ENCODE measurements around the gene DYNLT4. TPM values are rescaled to one million over a fixed set of nuclear protein-coding genes. Genes with fewer than 3 reads are reported as not detected.
A peak's percentile ranks its signal among the peaks of the same experiment; 100 is the strongest.
"Not testable (repeated sequence)": the region's sequence is repeated elsewhere in the genome, so short reads cannot be mapped to it uniquely, and the experiment has no call there.

DYNLT4 gene
- polyA plus RNA-seq, 1 donor from 2014 or later, result not detected

DNA sequence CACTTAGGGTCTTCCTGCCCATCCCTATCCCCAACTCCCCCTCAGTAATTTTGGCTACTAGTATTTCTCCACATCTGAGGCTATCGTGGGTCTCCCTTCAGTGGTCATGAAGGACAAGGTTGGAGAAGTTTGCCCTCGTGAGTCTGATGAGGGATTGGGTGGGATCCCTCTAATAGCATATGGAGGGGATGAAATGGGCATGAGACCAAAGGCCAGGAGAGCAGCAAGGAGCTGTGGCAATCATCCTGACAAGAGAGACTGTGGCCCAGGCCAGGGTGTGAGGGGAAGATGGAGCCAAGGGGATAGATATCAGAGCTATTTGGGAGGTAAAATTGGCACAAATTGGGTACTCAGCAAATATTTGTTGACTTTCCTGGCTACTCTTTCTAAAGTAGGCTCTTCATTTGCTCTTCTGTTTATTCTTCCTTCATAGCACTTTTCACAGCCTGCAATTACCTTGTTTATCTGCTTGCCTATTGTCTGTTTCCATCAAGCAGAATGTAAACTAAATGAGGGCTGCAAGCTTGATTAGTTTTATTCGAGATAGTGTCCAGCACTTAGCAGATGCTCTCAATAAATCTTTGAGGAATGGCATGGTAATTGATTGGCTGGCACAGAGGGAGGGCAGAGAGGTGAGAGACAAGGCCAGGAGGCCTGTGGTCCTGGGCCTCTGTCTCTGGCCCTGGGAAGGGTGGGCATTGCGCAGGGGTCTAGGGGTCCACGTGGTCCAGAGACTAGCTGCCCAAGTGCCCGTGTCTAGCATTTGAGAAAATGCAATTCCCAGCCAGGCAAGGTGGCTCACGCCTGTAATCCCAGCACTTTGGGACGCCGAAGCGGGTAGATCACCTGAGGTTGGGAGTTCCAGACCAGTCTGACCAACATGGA is 8.4 kb downstream of the DYNLT4 start:
- Mint-ChIP-seq H3K9me3 (no peaks in the 10 kb centered on the region), H3K36me3 (no peaks in the 10 kb centered on the region), H3K27ac (peak overlapping the region in 2 of 3 donors; percentile 18 to 73), H3K4me3 (peak overlapping the region in 3 of 4 donors; percentile 38 to 76 (median 59)), H3K27me3 (no peaks in the 10 kb centered on the region), H3K4me1 (peaks cover 7 to 17% (median 10%) of the 10 kb centered on the region in 3 donors)

DNA sequence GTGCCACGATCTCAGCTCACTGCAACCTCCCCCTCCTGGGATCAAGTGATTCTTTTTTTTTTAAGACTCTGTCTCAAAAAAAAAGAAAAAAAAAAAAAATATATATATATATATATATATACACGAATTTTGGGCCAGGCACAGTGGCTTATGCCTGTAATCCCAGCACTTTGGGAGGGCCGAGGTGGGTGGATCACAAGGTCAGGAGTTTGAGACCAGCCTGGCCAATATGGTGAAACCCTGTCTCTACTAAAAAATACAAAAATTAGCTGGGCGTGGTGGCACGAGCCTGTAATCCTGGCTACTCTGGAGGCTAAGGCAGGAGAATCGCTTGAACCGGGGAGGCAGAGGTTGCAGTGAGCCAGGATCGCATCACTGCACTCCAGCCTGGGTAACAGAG is 9.3 kb downstream of the DYNLT4 start:
- peak overlapping the region in 1 of 4 donors; percentile 59 for H3K4me3 Mint-ChIP-seq
- peaks cover 7 to 16% (median 13%) of the 10 kb centered on the region in 3 donors for H3K4me1 Mint-ChIP-seq
- H3K27ac Mint-ChIP-seq, H3K36me3 Mint-ChIP-seq, H3K9me3 Mint-ChIP-seq, H3K27me3 Mint-ChIP-seq: not testable (repeated sequence)

DNA sequence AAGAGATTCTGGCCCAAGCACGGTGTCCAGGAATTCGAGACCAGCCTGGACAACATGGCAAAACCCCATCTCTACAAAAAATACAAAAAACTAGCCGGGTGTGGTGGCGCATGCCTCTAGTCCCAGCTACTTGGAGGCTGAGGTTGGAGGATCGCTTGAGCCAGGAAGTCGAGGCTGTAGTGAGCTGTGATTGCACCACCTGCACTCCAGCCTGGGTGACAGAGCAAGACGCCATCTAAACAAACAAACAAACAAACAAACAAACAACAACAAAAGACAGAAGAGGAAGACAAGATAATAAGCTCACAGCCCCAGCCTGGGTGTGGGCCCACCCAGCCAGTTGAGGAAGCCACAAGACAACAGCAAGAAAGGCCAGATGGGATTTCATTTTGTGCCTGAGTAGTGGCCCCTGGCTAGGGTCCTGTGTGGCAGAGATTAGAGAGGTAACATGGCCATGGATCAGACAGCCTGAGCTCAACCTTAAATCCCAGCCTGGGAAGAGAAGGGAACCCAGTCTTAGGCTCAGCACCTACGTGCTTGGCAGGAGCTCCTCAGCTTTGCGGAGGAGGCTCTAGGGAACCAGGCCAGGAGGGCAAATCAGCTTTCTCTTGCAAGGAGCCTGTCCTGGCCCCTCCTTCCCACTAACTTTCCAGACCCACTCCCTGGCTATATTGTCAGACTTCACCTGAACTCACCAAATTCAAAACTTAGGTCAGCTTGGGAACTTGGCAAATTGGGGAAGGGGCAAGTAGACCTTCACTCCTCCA is 14.2 kb downstream of the DYNLT4 start:
- H3K4me3 Mint-ChIP-seq, result no peak overlapping the region
- H3K4me1 Mint-ChIP-seq, result peaks cover 0 to 3% (median 2%) of the 10 kb centered on the region in 3 donors
- H3K27me3 Mint-ChIP-seq, result no peaks in the 10 kb centered on the region
- no peaks in the 10 kb centered on the region for H3K9me3 Mint-ChIP-seq
- no peaks in the 10 kb centered on the region for H3K36me3 Mint-ChIP-seq
- H3K27ac Mint-ChIP-seq, result peak overlapping the region in 2 of 3 donors; percentile 83 to 85

DNA sequence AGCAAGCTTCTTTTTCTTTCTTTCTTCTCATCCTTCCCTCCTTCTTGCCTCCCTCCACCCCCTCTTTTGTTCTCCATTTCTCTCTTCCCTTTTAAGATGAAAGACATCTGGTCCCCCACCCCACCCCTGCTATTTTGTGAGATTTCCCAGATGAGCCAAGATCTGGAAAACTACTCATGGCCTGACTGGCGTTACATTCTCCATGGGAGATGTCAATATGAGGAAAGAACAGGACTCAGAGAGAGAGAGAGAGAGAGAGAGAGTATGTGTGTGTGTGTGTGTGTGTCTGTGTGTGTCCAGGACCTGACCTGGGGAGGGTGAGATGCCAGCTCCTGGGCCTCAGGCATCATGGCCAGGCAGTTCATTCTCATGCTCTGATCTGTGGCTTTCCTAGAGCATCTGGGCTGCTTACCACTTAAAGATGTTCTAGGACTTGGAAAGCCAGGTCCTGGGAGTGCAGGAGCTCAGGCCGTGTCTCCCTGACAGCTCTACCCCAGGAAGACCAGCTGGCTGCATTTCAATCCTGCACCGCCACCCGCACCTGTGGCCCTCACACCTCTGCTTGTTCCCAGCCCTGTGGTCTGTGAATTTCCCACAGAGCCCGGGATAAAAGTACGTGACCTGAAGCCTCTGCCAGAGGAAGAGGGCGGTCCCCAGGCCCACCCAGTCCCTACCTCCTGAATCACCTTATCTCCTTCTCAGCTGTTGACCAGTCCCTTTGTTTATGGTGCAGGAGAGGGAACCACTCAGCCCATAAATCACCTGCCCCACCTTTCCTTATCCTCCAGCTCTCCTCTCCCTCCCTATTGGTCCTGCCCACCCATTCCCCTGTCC is 16.0 kb downstream of the DYNLT4 start:
- Mint-ChIP-seq H3K27me3 (no peaks in the 10 kb centered on the region), H3K9me3 (no peaks in the 10 kb centered on the region), H3K36me3 (no peaks in the 10 kb centered on the region), H3K4me3 (no peak overlapping the region), H3K27ac (peak overlapping the region; percentile 18 to 57 (median 26)), H3K4me1 (peaks cover 5% of the 10 kb centered on the region in 3 donors)

DNA sequence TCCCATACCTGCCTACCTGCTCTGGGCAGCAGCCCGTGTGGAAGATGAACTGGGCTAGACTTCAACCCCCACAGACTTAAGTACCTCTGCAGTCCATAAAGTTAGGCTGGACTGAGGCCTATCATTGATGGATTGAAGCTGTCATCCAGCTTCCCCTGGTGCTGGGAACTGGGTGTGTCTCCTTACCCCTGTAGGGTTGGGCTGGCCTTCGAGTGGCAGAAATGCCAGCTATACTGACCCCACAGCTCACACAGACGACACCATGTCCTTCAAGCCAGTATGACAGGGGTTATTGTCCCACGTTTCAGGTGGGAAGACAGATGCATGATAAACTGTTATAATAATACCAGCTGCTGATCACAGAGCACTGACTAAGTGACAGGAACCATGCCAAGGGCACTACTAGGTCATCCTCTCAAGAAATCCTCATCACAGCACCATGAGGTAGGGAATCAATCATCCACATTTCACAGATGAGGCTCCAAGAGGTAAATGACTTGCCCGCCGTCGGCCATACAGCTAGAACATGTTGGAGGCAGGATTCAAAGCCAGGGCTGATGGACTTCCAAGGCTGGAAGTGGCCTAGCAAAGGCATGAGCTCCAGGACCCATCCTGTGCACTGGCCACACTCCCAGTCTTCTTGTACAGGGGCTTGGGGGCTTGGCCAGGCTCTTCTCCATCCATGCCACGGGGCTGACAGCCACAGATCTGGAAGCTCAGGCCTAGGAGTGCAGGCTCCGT is 18.9 kb downstream of the DYNLT4 start, which contains the start of gene BEST4:
BEST4 (minus strand) TSS at position 51 of the 741 bp plus-strand sequence. CDS start 465 bp downstream, outside the sequence.
- no peaks in the 10 kb centered on the region for H3K36me3 Mint-ChIP-seq
- H3K27me3 Mint-ChIP-seq, result no peaks in the 10 kb centered on the region
- peaks cover 18 to 21% (median 19%) of the 10 kb centered on the region in 3 donors for H3K4me1 Mint-ChIP-seq
- peak within 1 kb of the TSS in 1 of 3 donors; percentile 54 for H3K27ac Mint-ChIP-seq
- H3K4me3 Mint-ChIP-seq, result peak within 1 kb of the TSS in 3 of 4 donors; percentile 30 to 70 (median 46)
- no peaks in the 10 kb centered on the region for H3K9me3 Mint-ChIP-seq

DNA sequence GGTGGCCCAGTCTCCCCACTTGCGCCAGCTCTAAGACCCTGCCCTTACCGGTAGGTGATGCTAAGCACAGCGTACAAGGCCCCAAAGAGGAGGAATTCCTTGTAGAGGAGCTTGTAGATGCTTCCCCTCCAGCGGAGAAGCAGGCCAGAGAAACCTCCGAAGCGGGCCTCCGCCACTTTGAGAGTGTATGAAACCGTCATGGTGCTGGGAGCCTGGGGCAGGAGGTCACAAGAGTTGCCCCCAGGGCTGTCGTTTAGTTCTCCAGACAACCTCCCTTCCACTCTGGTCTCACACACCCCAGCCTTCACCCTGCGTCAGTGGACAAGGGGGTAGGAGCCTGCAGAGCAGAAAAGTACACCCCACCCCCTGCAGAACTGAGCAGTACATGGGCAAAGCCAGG is 19.6 kb downstream of the DYNLT4 start:
- no peaks in the 10 kb centered on the region for H3K9me3 Mint-ChIP-seq
- H3K4me1 Mint-ChIP-seq, result peaks cover 20 to 24% (median 21%) of the 10 kb centered on the region in 3 donors
- peak overlapping the region in 1 of 4 donors; percentile 32 for H3K4me3 Mint-ChIP-seq
- peak overlapping the region in 1 of 3 donors; percentile 54 for H3K27ac Mint-ChIP-seq
- no peaks in the 10 kb centered on the region for H3K27me3 Mint-ChIP-seq
- no peaks in the 10 kb centered on the region for H3K36me3 Mint-ChIP-seq

DNA sequence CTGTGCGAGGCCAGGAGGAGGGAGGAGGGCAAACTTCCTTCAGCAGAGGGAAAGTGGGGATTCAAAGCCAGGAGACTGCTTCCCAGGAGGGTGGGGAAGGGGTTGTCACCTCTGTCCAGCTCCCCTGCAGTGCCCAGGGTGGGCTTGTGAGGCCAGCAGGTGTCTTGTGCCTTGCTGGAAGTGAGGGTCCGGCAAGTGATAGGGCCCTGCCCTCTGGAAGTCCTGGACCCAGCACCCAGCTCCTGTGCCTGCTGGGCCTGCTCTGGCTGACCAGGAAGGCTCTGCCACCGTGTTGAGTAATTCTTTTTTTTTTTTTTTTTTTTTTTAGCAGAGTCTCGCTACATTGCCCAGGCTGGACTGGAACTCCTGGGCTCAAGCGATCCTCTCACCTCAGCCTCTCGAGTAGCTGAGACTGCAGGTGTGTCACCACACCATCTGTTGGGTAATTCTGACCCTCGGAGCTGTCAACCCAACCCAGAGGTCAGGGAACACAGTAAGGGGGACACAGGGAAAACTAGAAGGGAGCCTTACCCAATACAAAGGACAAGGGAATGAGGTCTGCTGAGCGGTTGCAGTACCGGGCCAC is 20.2 kb downstream of the DYNLT4 start:
- no peaks in the 10 kb centered on the region for H3K36me3 Mint-ChIP-seq
- H3K27ac Mint-ChIP-seq, result peak overlapping the region; percentile 79 to 96 (median 90)
- no peaks in the 10 kb centered on the region for H3K9me3 Mint-ChIP-seq
- H3K4me1 Mint-ChIP-seq, result peaks cover 20 to 24% (median 21%) of the 10 kb centered on the region in 3 donors
- peak overlapping the region; percentile 73 to 94 (median 83) for H3K4me3 Mint-ChIP-seq
- no peaks in the 10 kb centered on the region for H3K27me3 Mint-ChIP-seq

DNA sequence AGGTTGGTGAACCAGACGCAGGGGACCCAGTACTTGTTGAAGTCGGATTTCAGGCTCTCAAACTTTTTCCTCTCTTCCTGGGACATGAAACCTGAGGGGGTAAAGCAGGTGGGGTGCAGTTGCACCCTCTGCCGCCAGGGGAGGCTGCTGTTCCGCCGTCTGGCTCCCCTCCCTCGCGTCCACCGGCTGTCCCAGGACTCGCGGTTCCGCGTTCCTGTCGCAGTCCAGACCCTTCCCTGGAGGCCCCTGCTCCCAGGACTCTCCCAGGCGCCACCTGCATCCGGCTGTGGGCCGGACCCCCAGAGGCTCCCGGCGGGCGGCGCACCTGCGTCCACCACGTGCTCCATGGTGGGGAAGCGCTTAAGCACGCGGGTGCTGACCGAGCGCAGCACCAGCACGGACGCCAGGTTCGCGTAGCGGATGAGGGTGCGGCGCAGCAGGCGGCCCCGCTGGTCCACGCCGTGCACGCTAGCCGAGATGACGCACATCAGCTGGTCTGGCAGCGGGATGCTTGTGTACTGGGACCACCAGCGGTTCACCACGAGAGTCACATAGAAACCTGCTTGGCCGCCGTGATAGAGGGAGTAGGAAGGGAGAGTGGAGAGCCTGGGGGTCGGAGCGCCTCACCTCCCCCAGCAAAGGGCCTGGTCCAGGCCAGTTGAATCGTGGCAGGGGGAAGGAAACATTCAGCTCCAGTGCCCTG is 20.9 kb downstream of the DYNLT4 start:
- Mint-ChIP-seq H3K36me3 (no peaks in the 10 kb centered on the region), H3K27me3 (no peaks in the 10 kb centered on the region), H3K9me3 (no peaks in the 10 kb centered on the region), H3K4me1 (peaks cover 21 to 25% (median 24%) of the 10 kb centered on the region in 3 donors), H3K27ac (peak overlapping the region; percentile 79 to 96 (median 93)), H3K4me3 (peak overlapping the region; percentile 73 to 94 (median 83))

DNA sequence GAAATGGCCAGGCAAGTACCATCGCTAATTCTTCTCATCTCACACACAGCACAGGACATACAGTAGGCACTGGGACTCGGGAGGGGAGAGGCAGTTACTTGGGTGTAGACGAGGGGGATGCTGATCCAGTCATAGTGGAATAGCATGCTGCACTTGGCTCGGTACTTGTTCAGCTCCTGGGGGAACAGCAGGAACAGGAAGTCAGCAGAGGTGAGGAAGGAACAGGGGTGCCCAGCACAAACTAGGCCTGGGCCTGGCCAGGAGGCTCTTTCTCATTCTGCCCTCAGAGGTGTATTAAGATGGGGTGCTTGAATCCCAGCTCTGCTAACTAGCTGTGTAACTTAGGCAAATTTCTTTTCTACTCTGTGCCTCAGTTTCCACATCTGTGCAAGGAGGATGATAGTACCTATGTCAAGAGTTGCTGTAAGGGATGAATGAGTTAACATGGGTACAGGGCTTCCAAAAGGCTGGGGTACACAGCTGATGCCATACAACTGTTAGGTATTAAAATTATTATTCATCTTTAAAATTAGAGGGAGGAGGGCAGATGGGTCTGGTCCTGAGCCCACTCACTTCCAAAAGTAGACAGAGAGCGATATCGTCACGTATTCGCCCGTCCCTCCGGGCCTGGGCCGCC is 21.5 kb downstream of the DYNLT4 start:
- Mint-ChIP-seq H3K27ac (peak overlapping the region; percentile 10 to 93 (median 79)), H3K4me1 (peaks cover 23 to 30% (median 24%) of the 10 kb centered on the region in 3 donors), H3K36me3 (no peaks in the 10 kb centered on the region), H3K4me3 (peak overlapping the region; percentile 81 to 94 (median 88)), H3K9me3 (no peaks in the 10 kb centered on the region), H3K27me3 (no peaks in the 10 kb centered on the region)

DNA sequence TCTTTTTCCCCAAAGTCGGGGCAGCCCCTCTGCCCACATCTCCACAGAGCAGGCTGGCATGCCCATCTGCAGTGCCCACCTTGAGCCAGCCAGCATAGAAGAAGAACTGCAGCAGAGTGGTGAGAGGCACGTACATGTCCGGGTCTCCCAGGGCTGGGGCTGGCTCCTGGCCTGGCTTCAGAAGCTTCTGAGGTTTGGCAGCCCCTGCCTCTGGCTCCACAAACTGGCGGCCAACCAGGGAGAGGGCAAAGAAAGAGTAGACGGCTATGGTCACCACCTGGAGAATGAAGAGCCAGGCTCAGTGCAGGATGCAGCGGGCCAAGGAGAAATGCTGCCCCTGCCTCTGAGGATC is 22.1 kb downstream of the DYNLT4 start:
- Mint-ChIP-seq H3K27ac (peak overlapping the region; percentile 10 to 93 (median 79)), H3K4me3 (peak overlapping the region; percentile 81 to 94 (median 88)), H3K9me3 (no peaks in the 10 kb centered on the region), H3K4me1 (peaks cover 23 to 30% (median 24%) of the 10 kb centered on the region in 3 donors), H3K36me3 (no peaks in the 10 kb centered on the region), H3K27me3 (no peaks in the 10 kb centered on the region)

DNA sequence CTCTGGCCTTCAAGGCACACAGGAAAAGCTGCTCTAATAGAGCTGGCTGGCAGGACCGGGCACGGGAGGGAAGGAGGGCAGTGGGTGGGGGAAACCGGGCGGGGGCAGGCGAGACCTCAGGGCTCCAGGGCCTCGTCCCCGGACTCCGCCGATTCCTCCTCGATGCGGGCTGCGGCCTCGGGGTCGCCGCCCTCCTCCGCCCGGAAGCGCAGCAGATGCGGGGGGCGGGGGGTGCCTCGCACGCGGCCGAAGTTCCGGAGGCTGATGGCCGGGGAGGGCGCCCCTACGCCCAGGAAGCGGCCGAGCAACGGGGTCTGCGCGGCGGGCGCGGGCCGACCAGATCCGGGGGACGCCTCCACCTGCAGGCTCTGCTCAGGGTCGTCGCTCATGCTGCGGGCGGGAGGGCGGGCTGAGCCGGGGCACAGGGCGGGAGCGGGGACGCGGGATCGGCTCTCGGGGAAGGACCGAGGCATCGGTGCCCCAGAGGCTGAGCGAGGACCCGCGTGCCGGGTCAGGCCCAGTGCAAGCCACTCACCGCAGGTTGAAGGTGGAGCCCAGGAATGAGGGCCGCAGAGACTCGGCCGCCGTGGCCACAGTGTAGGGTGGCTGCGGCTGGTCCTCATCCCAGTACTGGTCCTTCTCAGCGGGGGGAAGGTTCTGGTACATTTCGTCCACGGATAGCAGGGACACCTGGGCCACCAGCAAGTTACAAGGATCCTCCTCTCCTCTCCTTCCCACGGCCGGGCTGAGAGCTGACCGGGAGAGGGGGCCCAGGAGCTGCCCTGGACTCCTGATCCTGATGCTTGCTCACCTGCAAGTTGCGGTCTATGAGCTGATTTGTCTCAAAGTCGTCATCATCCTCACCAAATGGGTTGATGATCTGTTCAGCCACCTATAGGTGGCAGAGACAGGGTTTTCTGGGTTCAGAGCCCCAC is 22.8 kb downstream of the DYNLT4 start:
- H3K4me1 Mint-ChIP-seq, result peaks cover 23 to 30% (median 24%) of the 10 kb centered on the region in 3 donors
- peak overlapping the region; percentile 81 to 94 (median 88) for H3K4me3 Mint-ChIP-seq
- peak overlapping the region; percentile 79 to 93 (median 84) for H3K27ac Mint-ChIP-seq
- H3K36me3 Mint-ChIP-seq, result no peaks in the 10 kb centered on the region
- no peaks in the 10 kb centered on the region for H3K27me3 Mint-ChIP-seq
- no peaks in the 10 kb centered on the region for H3K9me3 Mint-ChIP-seq

DNA sequence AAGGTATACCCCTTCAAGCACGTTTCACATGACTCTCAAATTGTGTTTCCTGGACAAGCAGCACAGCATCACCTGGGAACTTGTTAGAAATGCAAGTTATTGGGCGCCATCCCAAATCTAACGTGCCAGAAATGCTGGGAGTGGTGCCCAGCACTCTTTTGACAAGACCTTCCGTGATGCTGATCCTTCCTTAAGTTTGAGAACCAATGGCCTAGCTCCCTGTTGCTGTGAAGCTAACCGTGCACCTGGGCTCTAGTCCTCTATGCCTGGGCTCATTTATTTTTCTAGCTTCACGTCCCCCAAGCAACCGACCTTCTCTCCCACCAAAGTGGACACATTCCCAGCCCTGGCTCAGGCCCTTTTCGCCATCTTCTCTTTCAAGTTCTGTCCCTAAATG is 23.5 kb downstream of the DYNLT4 start:
- no peaks in the 10 kb centered on the region for H3K27me3 Mint-ChIP-seq
- H3K36me3 Mint-ChIP-seq, result no peaks in the 10 kb centered on the region
- H3K4me3 Mint-ChIP-seq, result peak overlapping the region; percentile 79 to 89 (median 86)
- H3K27ac Mint-ChIP-seq, result peak overlapping the region in 2 of 3 donors; percentile 79 to 84
- no peaks in the 10 kb centered on the region for H3K9me3 Mint-ChIP-seq
- H3K4me1 Mint-ChIP-seq, result peaks cover 24 to 33% (median 24%) of the 10 kb centered on the region in 3 donors

All from IgD-negative memory B cell (primary cell).